Smooth muscle cell (in vitro differentiated cells): Measurements from ENCODE around the gene UQCC2. TPM values are rescaled to one million over a fixed set of nuclear protein-coding genes. Genes with fewer than 3 reads are reported as not detected.

Experiments
- DNase-seq: peaks from one replicate; lab custom pipeline; 2025; ENCODE audit not compliant: unreplicated experiment; lab: John Stamatoyannopoulos, UW
- H2AFZ ChIP-seq: fragments of 200-600 bp; sonication (generic); 2 replicates; pipeline ENCODE4 v1.6.0; 2016; ENCODE audit warnings: antibody characterized with exemption, low read depth, mild to moderate bottlenecking
- H3F3A ChIP-seq: fragments of 200-600 bp; sonication (generic); 2 replicates; pipeline ENCODE4 v1.6.0; 2017; ENCODE audit warnings: antibody characterized with exemption, low read depth
- H3K27ac ChIP-seq: fragments of 200-600 bp; sonication (generic); 2 replicates; pipeline ENCODE4 v1.5.1; 2016; ENCODE audit warnings: low read depth, mild to moderate bottlenecking
- H3K27me3 ChIP-seq: fragments of 200-600 bp; sonication (generic); 2 replicates; pipeline ENCODE4 v1.6.1; 2016; ENCODE audit warnings: low read depth, mild to moderate bottlenecking
- H3K36me3 ChIP-seq: fragments of 200-600 bp; sonication (generic); 2 replicates; pipeline ENCODE4 v1.5.1; 2016; ENCODE audit warnings: low read depth
- H3K4me1 ChIP-seq: fragments of 200-600 bp; sonication (generic); 2 replicates; pipeline ENCODE4 v1.5.1; 2016; ENCODE audit warnings: low read depth
- H3K4me2 ChIP-seq: fragments of 200-600 bp; sonication (generic); 2 replicates; pipeline ENCODE4 v1.6.0; 2016; ENCODE audit warnings: mild to moderate bottlenecking
- H3K4me3 ChIP-seq: fragments of 200-600 bp; sonication (generic); 2 replicates; pipeline ENCODE4 v1.5.1; 2016; ENCODE audit warnings: mild to moderate bottlenecking
- H3K79me2 ChIP-seq: fragments of 200-600 bp; sonication (generic); 2 replicates; pipeline ENCODE4 v1.6.0; 2016; ENCODE audit warnings: low read depth, mild to moderate bottlenecking
- H3K9ac ChIP-seq: fragments of 200-600 bp; sonication (generic); 2 replicates; pipeline ENCODE4 v1.6.0; 2016; ENCODE audit warnings: low read depth
- H3K9me3 ChIP-seq: fragments of 200-600 bp; sonication (generic); replicated peaks from 2 replicates; pipeline ENCODE4 v1.5.1; 2016; ENCODE audit warnings: low read depth
- H4K20me1 ChIP-seq: fragments of 200-600 bp; sonication (generic); 2 replicates; pipeline ENCODE4 v1.6.0; 2016; ENCODE audit warnings: low read depth
- CTCF ChIP-seq: fragments of 200-600 bp; sonication (generic); IDR thresholded peaks from 2 replicates; pipeline ENCODE4 v1.5.1; 2017; ENCODE audit warnings: borderline replicate concordance, mild to moderate bottlenecking, antibody characterized with exemption; ENCODE audit not compliant: insufficient read depth, poor library complexity, severe bottlenecking
- WGBS: methylation state at CpG from one replicate; pipeline ENCODE4 v1.1.7; 2016; ENCODE audit warnings: low lambda C conversion rate; 5-methylcytosine and 5-hydroxymethylcytosine counted together
- polyA plus RNA-seq: library from polyadenylated mRNA; unstranded; fragments of >200 nt; fragmentation: Nextera tagmentation; extraction: Ambion mirVana; gene quantifications from 2 replicates; pipeline ENCODE4 v1.2.1, GENCODE V29; 2016
- total RNA-seq: library from RNA; depleted of rRNA; stranded (reverse); fragments of >200 nt; gene quantifications from 2 replicates; pipeline ENCODE4 v1.2.3, GENCODE V29; 2014

UQCC2 gene
- total and polyA plus RNA-seq, 2 experiments from 2014 or later: 67.3 to 208 TPM

GRCh38 chr6:33667072-33667471 is 44.4 kb downstream of the UQCC2 start:
- 97% methylated on average over 16 of the region's 16 CpGs for WGBS
- H4K20me1 ChIP-seq: no peaks in the 10 kb centered on the region
- TF ChIP-seq CTCF: no peak

GRCh38 chr6:33665957-33666356 is 45.5 kb downstream of the UQCC2 start:
- Histone ChIP-seq H3K9me3 (no peaks in the 10 kb centered on the region), H3F3A (no peaks in the 10 kb centered on the region)
- 82% methylated on average over 13 of the region's 13 CpGs for WGBS

More at GRCh38 chr6:33667072-33667471, 44.4 kb downstream of the UQCC2 start:
- Histone ChIP-seq H3F3A (no peaks in the 10 kb centered on the region), H2AFZ (no peak overlapping the region), H3K79me2 (no peaks in the 10 kb centered on the region), H3K4me2 (no peak overlapping the region), H3K36me3 (no peaks in the 10 kb centered on the region), H3K27ac (no peak overlapping the region), H3K27me3 (no peaks in the 10 kb centered on the region), H3K9ac (no peak overlapping the region), H3K9me3 (no peaks in the 10 kb centered on the region), H3K4me3 (no peak overlapping the region), H3K4me1 (no peaks in the 10 kb centered on the region)
- no peak for DNase-seq

GRCh38 chr6:33664506-33665057 is 46.9 kb downstream of the UQCC2 start:
- no peaks in the 10 kb centered on the region for H3K27me3 ChIP-seq
- H3K27ac ChIP-seq: no peak overlapping the region
- TF ChIP-seq CTCF: no peak
- no peak for DNase-seq
- no peaks in the 10 kb centered on the region for H3K9me3 ChIP-seq
- H3K9ac ChIP-seq: no peak overlapping the region
- H3K36me3 ChIP-seq: no peaks in the 10 kb centered on the region
- WGBS: 97% methylated on average over 11 of the region's 17 CpGs
- H3K4me3 ChIP-seq: no peak overlapping the region
- H3F3A ChIP-seq: no peaks in the 10 kb centered on the region
- no peaks in the 10 kb centered on the region for H4K20me1 ChIP-seq
- no peaks in the 10 kb centered on the region for H3K4me1 ChIP-seq
- no peak overlapping the region for H2AFZ ChIP-seq
- H3K79me2 ChIP-seq: no peaks in the 10 kb centered on the region
- H3K4me2 ChIP-seq: no peak overlapping the region

More at GRCh38 chr6:33665957-33666356, 45.5 kb downstream of the UQCC2 start:
- H3K9ac ChIP-seq: no peak overlapping the region
- no peaks in the 10 kb centered on the region for H3K79me2 ChIP-seq
- no peak for TF ChIP-seq CTCF
- H3K4me1 ChIP-seq: no peaks in the 10 kb centered on the region
- DNase-seq: no peak
- no peak overlapping the region for H3K4me2 ChIP-seq
- H3K27me3 ChIP-seq: no peaks in the 10 kb centered on the region
- H3K27ac ChIP-seq: no peak overlapping the region
- no peaks in the 10 kb centered on the region for H3K36me3 ChIP-seq
- H3K4me3 ChIP-seq: no peak overlapping the region
- no peaks in the 10 kb centered on the region for H4K20me1 ChIP-seq
- no peak overlapping the region for H2AFZ ChIP-seq

GRCh38 chr6:33663727-33664449 is 47.6 kb downstream of the UQCC2 start:
- H3K36me3 ChIP-seq: no peaks in the 10 kb centered on the region
- H3F3A ChIP-seq: no peaks in the 10 kb centered on the region
- H2AFZ ChIP-seq: no peak overlapping the region
- H3K4me1 ChIP-seq: no peaks in the 10 kb centered on the region
- no peak overlapping the region for H3K27ac ChIP-seq
- no peaks in the 10 kb centered on the region for H3K9me3 ChIP-seq
- no peaks in the 10 kb centered on the region for H4K20me1 ChIP-seq
- H3K9ac ChIP-seq: no peak overlapping the region
- H3K4me3 ChIP-seq: no peak overlapping the region
- WGBS: 94% methylated on average over 16 of the region's 16 CpGs
- H3K79me2 ChIP-seq: no peaks in the 10 kb centered on the region
- DNase-seq: no peak
- H3K27me3 ChIP-seq: no peaks in the 10 kb centered on the region
- no peak for TF ChIP-seq CTCF
- no peak overlapping the region for H3K4me2 ChIP-seq
